ENCODE results near the gene CAPS2. TPM values are rescaled to one million over a fixed set of nuclear protein-coding genes. Genes with fewer than 3 reads are reported as not detected.

The CAPS2 gene
- 7.8 and 8.4 TPM in 2 replicates for total RNA-seq

DNA sequence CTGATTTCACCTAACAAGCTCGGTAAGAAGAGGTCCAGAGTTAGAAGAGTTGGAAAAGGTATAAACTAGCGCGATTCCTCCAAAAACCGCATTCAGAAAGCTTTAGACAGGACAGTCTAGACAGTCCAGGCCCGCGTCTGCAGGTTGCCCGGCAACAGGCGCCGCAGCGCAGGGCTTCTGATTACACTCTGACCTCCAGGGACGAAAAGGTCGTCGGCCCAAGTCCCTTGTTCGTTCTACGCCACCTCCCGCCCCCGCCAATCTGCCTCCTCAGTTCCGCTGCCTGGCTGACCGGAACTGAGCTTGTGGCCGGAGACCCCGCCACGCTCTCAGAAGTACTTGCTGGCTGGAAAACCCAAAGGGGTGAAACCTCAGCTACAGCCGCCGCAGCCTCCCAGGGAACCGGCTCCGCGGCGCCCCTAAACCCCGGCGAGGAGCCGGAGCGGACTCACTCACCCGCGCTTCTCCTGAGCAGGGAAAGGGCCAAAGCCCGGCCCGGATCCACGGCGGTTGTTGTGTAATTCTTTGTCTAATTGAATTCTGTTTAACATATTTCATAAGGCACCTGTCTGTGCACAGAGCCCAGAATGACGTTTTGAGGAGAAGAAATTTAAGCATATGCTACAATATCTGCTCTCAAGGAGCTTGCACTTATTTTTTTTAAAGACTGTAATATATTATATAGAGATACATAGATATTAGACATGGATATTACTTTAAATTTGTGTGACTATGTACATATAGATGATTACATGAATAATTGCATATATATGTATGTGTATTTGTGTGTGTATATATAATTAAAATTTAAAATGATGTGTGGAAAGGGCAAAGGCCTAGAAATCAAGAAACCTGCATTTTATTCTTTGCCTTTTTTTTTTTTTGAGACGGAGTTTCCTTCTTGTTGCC, at the start of gene CAPS2:
TSS of gene CAPS2 (minus strand) at position 407 of the 909 bp plus-strand sequence. CDS start 3,826 bp downstream, outside the sequence.

GRCh38 chr12:75334384-75335030, 4.4 kb upstream of the CAPS2 start, which contains the start of gene GLIPR1L1:
TSS of gene GLIPR1L1 (plus strand) at chr12:75334670. CDS start at chr12:75334729, 59 bp downstream.

Other genes starting within 250 kb of the CAPS2 start
- not detected in 2 replicates for gene KCNC2, start 120.5 kb downstream of the CAPS2 start, total RNA-seq
- gene GLIPR1L1, start 4.3 kb upstream of the CAPS2 start, total RNA-seq = not detected in 2 replicates
- 0.65 and 0.97 TPM in 2 replicates for gene GLIPR1L2, start 60.8 kb upstream of the CAPS2 start, total RNA-seq
- gene GLIPR1, start 150.4 kb upstream of the CAPS2 start, total RNA-seq = 255 and 301 TPM in 2 replicates
- gene KRR1, start 181.3 kb upstream of the CAPS2 start, total RNA-seq = 44.3 and 58.5 TPM in 2 replicates

All from articular chondrocyte of knee joint (primary cell).